HG03159 (cell line): ENCODE results near the gene ZC3H7A.
"Not testable (repeated sequence)": the region's sequence is repeated elsewhere in the genome, so short reads cannot be mapped to it uniquely, and the experiment has no call there.

Experiments
- ATAC-seq: cut with Tn5 transposase; IDR thresholded peaks from one replicate; pipeline ENCODE4 v1.9.1; 2021; ENCODE audit warnings: mild to moderate bottlenecking, moderate library complexity; ENCODE audit not compliant: unreplicated experiment

Gene ZC3H7A

GRCh38 chr16:11797166-11797956 lies at the start of gene ZC3H7A:
Gene ZC3H7A, minus strand, starts transcription at chr16:11797258. Its CDS starts 14,904 bp downstream, at chr16:11782354.
- ATAC-seq = peak; percentile 85

- no peak for ATAC-seq
Measured at GRCh38 chr16:11844499-11844898, 47.4 kb upstream of the ZC3H7A start.

GRCh38 chr16:11843861-11844260 lies 46.8 kb upstream of the ZC3H7A start:
- ATAC-seq = no peak

- no peak for ATAC-seq
Measured at GRCh38 chr16:11843206-11843605, 46.1 kb upstream of the ZC3H7A start.

- no peak for ATAC-seq
Measured at GRCh38 chr16:11841026-11841425, 44.0 kb upstream of the ZC3H7A start.

GRCh38 chr16:11836650-11837244 lies 39.7 kb upstream of the ZC3H7A start:
- ATAC-seq = no peak

- no peak for ATAC-seq
Measured at GRCh38 chr16:11835891-11836649, 39.0 kb upstream of the ZC3H7A start.

- no peak for ATAC-seq
Measured at GRCh38 chr16:11835309-11835708, 38.3 kb upstream of the ZC3H7A start.

- no peak for ATAC-seq
Measured at GRCh38 chr16:11833951-11834695, 37.1 kb upstream of the ZC3H7A start.

- no peak for ATAC-seq
Measured at GRCh38 chr16:11828696-11829095, 31.6 kb upstream of the ZC3H7A start.

GRCh38 chr16:11825520-11826165 lies 28.6 kb upstream of the ZC3H7A start:
- not testable (repeated sequence) for ATAC-seq

GRCh38 chr16:11824362-11824761 lies 27.3 kb upstream of the ZC3H7A start:
- ATAC-seq = no peak

GRCh38 chr16:11823645-11824044 lies 26.6 kb upstream of the ZC3H7A start:
- not testable (repeated sequence) for ATAC-seq

- ATAC-seq = no peak
Measured at GRCh38 chr16:11819798-11820197, 22.7 kb upstream of the ZC3H7A start.

- ATAC-seq = not testable (repeated sequence)
Measured at GRCh38 chr16:11818970-11819369, 21.9 kb upstream of the ZC3H7A start.

- no peak for ATAC-seq
Measured at GRCh38 chr16:11816123-11816522, 19.1 kb upstream of the ZC3H7A start.

- ATAC-seq = not testable (repeated sequence)
Measured at GRCh38 chr16:11814800-11815199, 17.7 kb upstream of the ZC3H7A start.

GRCh38 chr16:11806721-11807120 lies 9.7 kb upstream of the ZC3H7A start:
- ATAC-seq = no peak

GRCh38 chr16:11805556-11805955 lies 8.5 kb upstream of the ZC3H7A start:
- no peak for ATAC-seq

- ATAC-seq = no peak
Measured at GRCh38 chr16:11801481-11802021, 4.5 kb upstream of the ZC3H7A start.
